ENCODE measurements around the gene EPHA4.

EPHA4 gene

DNA sequence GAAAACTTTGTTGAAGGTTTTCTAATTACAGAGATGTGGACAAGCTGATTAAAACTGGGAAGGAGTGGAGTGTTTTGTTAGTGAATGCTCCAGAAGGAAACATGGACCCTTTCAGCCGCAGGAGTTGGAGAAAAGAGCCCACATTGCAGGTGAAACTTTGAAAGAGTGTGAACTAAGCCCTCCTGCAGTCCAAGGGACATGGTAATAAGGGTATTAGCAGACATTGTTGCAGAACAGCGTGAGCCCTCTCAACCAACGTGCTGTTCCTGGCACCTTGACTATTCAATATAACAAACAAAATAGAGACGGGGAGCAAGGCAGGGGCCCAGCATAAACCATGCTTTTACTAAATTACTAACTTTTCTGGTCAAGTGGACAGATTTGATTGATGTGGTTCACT, 122.7 kb downstream of the EPHA4 start:
- H3K27ac ChIP-seq, result no peak overlapping the region
- no peak for TF ChIP-seq CTCF (conservative IDR thresholded peaks at IDR 0.05)

DNA sequence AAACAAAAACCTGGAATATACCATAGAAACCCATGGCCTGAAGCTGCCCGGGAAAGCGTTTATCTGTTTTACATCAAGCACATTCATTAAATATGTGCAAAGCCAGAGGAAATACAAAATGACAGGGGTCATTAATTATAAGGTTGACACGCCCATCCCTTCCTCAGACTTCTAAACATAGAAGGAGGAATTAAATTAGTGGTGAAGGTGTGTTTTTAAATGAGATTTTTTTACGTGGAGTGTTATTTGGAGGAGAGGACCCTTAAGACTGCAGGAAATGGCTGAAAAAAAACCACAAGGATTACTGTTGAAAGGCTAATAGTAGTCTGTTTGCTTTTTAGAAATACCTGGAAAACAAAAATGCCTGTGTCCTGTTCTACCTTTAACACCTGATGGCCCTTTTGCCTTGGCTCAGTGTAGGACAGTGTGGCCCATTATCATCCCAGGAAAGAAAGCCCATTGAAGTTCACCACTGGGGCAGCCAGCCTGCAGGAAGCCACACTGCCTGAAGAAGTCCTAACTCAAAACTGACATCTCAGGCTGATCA, 123.2 kb downstream of the EPHA4 start:
- H3K27ac ChIP-seq, result no peak overlapping the region
- TF ChIP-seq CTCF (conservative IDR thresholded peaks at IDR 0.05), result no peak

GRCh38 chr2:221448057-221448843, 123.9 kb downstream of the EPHA4 start:
- H3K27ac ChIP-seq, result no peak overlapping the region
- no peak for TF ChIP-seq CTCF (conservative IDR thresholded peaks at IDR 0.05)

GRCh38 chr2:221447310-221447709, 124.8 kb downstream of the EPHA4 start:
- TF ChIP-seq CTCF (conservative IDR thresholded peaks at IDR 0.05), result no peak

DNA sequence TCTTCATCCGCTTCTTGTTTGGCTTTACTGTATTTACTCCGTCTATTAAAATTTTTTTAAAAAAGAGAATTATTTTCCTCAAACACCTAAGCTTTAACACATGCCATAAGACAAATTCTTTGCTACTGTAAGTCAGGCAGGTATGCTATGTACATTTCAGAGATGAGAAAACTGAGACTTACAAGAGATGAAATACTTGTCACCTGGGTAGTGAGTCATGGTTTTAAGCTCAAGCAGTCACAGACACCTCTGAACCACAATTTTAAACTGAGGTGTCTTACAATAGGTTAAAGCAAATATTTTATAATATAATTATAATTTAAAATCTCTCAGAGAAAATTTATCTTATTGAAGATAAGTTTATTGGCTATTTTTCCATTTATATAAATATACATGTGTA, 126.0 kb downstream of the EPHA4 start:
- H3K27ac ChIP-seq, result no peak overlapping the region
- TF ChIP-seq CTCF (conservative IDR thresholded peaks at IDR 0.05), result no peak

More at GRCh38 chr2:221447310-221447709, 124.8 kb downstream of the EPHA4 start:
- no peak overlapping the region for H3K27ac ChIP-seq

GRCh38 chr2:221444106-221444505, 128.0 kb downstream of the EPHA4 start:
- no peak for TF ChIP-seq CTCF (conservative IDR thresholded peaks at IDR 0.05)

GRCh38 chr2:221443645-221444044, 128.5 kb downstream of the EPHA4 start:
- no peak overlapping the region for H3K27ac ChIP-seq
- TF ChIP-seq CTCF (conservative IDR thresholded peaks at IDR 0.05), result no peak

More at GRCh38 chr2:221444106-221444505, 128.0 kb downstream of the EPHA4 start:
- H3K27ac ChIP-seq, result no peak overlapping the region
